ENCODE data around the gene CASP8.

CASP8 gene

DNA sequence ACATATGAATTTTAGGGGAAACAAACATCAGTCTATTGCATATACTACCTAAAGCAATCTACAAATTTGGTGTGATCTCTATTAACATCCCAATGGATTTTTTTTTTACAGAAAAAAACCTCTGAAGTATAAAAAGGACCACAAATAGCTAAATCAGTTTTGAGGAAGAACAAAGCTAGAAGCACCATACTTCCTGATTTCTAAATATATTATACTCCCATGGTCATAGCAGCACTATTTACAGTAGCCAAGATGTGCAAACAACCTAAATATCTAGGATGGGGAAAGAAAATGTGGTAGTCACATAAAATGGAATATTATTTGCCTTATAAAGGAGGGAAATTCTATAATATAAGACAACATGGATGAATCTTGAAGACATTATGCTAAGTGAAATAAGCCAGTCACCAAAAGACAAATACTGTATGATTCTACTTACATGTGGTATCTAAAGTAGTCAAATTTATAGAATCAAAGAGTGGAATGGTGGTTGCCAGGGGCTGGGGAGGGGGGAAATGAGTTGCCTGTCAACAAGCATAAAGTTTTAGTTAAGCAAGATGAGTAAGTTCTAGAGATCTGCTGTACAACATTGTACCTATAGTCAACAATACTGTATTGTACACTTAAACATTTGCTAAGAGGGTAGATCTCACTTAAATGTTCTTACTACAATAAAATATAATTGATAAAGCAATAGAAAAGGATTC lies 17.6 kb upstream of the CASP8 start:
- no peak for DNase-seq (ENCODE audit: extremely low read depth in 1 of 2, low read depth in 1 of 2)

DNA sequence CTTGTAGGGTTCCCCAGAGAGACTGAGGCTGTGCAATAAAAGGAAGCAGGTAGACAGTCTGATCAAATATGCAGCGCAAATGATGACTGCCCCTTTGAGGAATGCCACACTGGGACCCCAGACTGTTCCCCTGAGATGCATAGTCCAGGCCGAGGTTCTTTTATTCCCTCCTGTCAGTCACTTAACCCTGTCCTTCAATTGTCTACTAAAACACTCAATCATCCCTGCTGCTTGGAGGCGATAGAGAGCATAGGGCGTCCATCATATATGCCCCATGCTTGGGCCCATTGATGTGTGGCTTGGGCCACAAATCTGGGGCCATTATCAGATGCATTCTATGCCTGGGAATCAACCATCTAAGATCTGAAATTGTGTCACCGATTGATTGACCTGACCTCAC lies 15.5 kb upstream of the CASP8 start:
- no peak for DNase-seq (ENCODE audit: extremely low read depth in 1 of 2, low read depth in 1 of 2)

DNA sequence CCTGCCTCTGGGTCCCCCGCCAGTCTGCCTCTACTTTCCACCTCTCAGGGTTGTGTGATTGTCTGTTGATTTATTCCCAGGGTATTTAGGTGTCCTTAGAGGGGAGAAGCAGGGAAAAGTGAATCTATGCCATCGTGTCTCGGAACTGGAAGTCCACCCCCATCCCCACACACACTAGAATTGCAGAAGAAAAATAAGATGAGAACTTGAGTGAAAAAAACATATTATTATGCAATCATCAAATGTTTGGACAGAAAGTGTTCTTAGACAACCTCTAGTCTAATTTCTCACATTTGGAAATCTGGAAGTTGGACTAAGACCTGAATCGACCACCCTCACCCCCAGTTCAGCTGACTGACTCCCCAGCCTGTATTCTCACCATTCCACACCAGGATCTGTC lies 14.1 kb upstream of the CASP8 start:
- no peak for DNase-seq (ENCODE audit: extremely low read depth in 1 of 2, low read depth in 1 of 2)

DNA sequence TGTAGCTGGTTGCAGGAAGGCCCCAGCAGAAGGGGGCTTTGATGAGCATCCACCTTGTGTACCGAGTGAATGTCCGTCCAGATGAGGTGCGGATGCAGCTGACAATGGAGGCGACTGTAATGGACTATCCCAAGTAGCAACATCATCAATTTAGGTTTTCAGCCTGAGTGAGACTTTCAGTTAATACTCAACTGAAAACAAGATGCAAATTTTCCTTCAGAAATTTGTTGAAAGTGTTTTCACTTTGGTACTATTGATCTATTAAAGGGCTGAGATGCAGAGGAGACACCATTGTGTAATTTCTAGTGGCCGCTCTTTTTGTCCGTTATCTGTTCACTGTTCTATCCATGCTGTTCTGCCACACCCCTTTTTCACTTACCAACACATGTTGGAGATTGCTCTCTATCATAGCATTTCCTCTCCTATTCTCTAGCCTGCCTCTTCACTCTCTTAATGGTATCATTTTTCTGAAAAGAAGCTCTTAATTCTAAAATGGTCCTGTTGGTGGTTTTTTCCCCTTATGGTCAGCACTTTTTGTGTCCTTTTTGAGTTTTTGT lies 12.0 kb upstream of the CASP8 start:
- no peak for DNase-seq (ENCODE audit: extremely low read depth in 1 of 2, low read depth in 1 of 2)

DNA sequence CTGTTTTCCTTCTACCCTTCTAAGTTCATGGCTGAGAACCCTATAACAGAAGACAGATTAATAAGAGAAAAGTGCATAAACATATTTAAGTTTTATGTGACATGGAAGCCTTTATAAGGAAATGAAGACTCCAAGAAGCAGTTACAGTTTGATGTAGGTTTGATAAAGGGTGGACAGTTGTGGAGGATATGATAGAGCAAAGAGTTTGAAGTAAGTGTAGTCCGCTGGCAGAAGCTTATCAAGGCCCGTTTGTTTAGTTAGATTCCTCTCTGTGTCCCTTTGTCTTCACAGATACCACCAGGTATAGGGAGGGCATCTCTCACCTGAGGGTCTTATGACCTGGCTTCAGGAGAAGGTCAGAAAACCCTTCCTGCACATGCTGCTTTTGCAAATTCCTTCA lies 10.4 kb upstream of the CASP8 start:
- DNase-seq (ENCODE audit: extremely low read depth in 1 of 2, low read depth in 1 of 2) = no peak

DNA sequence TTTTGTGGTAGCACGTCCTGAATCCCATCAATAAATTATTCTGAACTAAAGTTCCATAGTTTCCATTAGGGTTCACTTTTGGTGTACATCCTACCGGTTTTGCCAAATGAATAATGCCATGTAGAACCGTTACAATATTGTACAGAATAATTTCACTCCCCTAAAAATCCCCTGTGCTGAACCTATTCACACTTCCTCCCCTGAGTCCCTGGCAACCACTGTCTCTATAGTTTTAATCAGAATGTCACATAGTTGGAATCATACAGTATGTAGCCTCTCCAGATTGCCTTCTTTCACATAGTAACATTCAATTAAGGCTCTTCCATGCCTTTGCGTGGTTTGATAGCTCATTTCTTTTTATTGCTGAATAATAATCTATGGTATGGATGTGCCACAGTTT lies 9.6 kb upstream of the CASP8 start:
- DNase-seq (ENCODE audit: extremely low read depth in 1 of 2, low read depth in 1 of 2) = no peak

DNA sequence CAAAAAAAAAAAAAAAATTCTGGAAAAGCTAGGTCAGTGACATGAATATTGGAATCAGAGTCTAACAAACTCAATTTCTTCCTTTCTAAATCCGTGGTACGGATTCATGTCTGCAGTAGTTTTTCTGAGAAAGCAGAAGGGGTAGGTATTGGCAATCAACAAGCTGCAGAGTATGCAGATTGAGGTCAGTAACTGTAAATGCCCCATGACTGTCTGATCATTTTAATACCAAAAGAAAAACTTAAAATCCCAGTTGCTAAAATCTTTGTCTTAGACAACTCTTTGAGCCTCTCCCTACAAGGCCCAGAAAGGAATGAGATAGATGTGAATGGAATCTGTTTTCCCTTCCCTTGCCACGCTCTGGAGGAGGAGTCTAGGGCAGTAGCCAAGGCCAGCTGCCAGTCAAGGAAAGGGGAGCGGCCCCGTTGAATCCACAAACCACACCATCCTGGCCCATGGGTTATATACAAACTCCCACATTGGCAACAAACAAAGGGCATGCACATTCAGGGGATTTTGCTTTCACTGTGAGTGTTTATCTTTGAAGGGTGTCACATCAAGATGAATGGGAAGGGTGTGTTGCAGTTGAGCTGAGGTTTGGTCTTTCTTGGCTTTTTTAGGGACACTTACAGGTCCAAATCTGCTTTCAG lies 6.1 kb upstream of the CASP8 start:
- no peak for DNase-seq (ENCODE audit: extremely low read depth in 1 of 2, low read depth in 1 of 2)

DNA sequence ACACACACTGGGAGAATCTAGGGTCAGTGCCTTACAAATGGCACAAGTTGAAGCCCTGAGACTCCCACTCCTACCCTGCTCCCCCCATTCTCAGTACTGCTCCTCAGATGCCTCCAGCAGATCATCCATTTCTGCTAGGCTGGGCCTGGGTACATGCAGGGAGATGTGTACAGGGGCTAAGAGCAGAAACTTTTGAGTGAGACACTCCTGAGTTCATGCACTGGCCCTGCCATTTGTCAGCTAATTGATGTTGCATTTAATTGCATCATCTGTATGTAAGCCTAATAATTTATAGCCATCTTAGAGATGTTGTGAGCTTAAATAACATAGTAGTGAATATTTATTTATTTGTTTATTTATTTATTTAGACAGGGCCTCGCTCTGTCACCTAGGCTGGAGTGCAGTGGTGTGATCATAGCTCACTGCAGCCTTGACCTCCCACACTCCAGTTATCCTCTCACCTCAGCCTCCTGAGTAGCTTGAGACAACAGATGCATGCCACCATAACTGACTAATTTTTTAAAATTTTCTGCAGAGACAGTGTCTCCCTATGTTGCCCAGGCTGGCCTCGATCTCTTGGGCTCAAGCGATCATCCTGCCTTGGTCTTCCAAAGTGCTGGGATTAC lies 4.8 kb upstream of the CASP8 start:
- DNase-seq (ENCODE audit: extremely low read depth in 1 of 2, low read depth in 1 of 2) = no peak

DNA sequence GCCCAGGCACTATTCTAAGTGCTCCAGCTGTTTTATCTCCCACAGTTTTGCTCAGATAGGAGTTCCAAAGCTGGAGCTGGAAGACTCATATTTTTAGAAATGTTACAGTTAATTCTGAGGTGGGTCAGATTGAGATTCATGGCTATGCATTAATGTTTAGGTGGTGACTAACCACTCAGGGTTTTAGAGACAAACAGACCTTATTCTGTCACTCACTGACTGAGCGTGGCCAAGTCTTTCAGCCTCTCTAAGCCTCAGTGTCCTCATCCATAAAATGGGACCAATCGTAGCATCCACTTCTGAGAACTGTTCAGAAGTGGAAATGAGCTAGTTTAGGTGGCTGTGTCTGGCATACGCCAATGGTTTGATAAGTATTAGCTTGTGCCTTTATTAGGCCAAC lies 4.3 kb upstream of the CASP8 start:
- DNase-seq (ENCODE audit: extremely low read depth in 1 of 2, low read depth in 1 of 2) = no peak

DNA sequence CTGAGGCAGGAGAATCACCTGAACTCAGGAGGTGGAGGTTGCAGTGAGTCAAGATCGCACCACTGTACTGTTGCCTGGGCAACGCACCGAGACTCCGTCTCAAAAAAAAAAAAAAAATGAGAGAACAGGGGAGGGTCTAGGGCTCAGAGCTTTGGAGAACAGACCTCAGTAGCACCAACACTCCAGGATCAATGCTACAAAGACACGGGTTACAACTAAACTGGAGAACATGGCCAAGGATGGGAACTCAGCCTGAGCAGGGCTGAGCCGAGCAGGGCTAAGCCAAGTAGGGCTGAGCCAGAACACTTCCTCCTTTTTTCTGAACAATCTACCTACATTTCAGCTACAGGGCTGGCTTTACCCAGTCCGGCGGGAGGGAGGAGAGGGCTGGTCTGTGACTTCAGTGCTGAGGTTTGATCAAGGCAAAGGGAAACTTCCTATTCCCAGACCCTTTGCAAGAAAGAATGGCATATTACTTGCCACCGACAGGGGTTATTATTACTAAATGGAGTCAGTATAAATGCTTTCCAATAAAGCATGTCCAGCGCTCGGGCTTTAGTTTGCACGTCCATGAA lies 2.9 kb upstream of the CASP8 start:
- DNase-seq (ENCODE audit: extremely low read depth in 1 of 2, low read depth in 1 of 2) = no peak

DNA sequence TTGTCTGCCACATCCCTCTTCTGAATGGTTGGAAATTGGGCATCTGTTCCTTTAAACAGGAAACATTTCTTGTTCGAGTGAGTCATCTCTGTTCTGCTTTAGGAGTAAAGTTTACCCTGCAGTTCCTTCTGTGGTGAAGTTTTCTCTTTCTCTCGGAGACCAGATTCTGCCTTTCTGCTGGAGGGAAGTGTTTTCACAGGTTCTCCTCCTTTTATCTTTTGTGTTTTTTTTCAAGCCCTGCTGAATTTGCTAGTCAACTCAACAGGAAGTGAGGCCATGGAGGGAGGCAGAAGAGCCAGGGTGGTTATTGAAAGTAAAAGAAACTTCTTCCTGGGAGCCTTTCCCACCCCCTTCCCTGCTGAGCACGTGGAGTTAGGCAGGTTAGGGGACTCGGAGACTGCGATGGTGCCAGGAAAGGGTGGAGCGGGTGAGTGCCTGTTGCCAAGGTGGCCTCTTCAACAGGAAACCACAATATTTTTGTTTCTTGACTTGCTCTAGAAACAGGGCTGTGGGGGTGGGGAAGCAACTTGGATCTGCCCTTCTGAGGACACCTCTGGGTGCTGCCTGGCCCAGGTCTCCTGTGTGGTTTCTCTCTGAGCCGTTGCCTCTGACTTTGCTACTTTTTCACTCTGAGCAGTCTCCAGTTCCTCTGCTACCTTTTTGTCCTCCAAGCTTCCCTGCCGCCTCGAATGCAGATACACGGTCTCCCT lies 2.2 kb upstream of the CASP8 start:
- peak; percentile 78 to 94 for DNase-seq (ENCODE audit: extremely low read depth in 1 of 2, low read depth in 1 of 2)

DNA sequence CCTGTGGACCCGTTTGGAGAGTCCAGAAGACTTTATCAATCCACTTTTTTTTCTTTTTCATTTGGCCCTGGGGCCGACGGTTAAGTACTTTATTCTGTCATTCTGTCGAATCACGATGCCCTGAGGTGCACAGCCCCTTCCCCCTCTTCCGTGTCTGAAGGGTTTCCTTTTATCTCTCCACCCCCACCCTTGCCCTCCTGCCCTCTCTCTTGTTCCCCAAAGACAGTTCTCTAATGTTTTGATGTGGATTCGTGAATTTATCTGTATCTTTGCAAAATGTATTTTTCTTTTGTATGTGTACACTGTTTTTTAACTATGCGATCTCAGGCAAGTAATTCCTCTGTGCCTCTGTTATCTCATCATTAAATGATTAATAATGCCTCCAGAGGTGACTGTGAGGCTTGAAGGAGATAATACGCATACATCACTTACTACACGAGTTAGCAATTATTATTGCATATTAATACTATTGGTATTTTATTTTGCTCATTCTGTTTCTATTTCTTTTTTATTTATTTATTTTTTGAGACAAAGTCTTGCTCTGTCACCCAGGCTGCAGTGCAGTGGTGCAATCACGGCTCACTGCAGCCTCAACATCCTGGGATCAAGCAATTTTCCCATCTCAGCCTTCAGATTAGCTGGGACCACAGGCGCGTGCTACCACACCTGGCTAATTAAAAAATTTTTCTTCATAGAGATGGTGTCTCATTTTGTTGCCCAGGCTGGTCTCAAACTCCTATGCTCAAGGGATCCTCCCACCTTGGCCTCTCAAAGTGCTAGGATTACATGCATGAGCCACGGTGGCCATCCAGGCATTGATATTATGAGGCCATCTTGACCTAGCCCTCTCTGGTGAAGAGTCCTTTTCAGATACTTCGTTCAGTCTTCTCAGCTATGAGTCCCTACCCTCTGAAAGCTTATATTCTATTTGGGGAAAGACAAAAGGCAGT lies 1.4 kb upstream of the CASP8 start:
- no peak for DNase-seq (ENCODE audit: extremely low read depth in 1 of 2, low read depth in 1 of 2)

DNA sequence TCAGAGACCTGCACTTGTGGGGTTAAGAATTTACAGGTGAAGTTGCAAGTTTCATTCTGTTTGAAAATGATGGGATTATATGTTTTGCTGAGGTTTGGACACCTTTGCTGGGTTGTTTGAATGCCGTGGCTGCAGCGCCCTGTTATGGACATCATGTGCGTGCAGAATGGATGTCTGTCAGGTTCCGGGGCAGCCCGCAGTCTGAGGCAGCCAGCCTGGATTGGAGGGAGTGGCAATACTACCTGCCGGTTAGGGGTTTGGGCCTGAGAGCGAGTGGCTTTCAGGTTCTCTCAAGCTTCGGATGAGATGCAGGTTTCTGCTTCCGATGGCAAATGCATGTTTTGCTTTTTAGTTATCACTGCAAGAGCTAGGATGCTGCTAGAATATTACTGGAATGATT lies 1.1 kb downstream of the CASP8 start:
- peak in 1 of 2 donors; percentile 26 for DNase-seq (ENCODE audit: extremely low read depth in 1 of 2, low read depth in 1 of 2)

DNA sequence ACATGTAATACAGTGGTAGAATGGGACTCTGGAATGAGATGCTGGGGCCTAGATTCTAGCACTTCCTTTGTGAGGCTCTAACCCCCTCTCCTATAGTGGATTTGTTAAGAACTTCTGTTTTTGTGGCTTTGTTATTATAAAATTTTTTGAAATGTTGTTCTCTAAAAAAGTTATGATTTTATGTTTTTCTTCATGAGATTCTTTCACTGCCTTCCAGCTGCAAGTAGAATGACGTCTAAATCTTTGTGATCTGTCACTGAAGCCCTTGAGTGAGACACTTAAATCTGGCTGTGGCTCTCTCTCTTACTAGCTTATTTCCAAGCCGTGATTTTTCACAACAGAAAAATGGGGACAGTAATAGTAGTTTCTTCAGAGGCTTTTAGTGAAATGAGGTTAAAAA lies 1.6 kb downstream of the CASP8 start:
- DNase-seq (ENCODE audit: extremely low read depth in 1 of 2, low read depth in 1 of 2) = no peak

DNA sequence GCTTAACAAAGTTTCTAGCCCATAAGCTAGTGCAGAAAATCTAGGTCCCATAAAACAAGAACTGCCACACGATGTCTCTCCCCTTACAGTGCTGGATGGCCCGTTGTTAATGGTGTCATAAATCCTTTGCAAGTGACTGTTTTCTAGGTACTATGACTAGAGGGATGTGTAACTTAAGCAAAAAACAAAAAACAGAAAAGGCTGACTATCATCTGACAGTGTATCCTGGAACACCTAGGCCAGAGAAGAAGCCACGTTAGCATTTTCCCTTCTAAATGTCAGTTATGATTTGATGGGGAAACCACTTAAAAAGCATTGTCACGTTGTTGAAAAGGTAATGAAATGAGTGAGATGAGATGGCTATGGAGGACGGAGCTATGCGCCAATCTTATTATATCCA lies 2.4 kb downstream of the CASP8 start:
- DNase-seq (ENCODE audit: extremely low read depth in 1 of 2, low read depth in 1 of 2) = no peak

DNA sequence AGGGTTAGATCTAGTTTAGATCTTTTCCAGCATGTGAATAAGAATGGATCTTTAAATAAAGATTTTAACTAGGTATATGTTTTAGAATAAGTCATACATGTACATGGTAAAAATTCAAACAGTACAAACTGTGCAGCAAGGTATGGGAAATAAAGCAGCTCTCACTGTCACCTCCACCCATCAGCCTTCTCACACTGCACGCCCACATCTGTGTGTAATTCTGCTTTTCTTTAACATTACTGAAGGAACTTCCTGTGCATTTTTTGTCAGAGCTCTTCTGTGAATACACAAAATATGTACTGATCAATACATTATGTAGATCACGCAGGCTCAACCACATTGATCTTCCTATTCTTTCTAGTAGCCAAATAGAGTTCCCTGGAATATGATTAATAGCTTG lies 3.4 kb downstream of the CASP8 start:
- DNase-seq (ENCODE audit: extremely low read depth in 1 of 2, low read depth in 1 of 2) = no peak

DNA sequence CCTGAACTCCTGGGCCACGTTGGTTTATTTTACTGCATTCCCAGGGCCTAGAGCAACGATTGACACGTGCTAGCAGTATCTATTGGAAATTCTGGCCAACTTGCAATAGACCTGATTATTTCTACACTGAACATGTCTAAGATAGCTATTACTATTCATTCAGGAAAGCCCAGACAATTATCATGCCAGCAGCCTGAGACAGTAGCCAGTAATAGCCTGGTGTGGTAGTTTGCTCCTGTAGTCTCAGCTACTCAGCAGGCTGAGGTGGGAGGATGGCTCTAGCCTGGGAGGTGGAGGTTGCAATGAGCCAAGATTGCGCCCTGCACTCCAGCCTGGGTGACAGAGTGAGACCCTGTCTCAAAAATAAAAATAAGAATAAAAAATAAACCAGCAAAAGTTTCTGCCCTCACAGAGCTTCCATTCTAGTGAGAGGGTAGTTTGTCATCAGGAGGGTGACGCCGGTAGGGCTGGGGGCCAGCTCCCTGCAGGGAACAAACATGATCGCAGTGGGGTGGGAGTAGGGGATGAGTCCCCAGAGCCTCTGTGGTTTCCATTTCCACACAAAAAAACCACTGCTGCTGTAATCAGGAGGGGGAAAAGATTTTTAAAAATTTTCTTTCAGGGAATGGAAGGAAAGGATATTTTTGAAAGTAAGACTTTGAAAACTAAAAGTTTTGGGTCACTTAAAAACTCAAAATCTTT lies 4.3 kb downstream of the CASP8 start:
- no peak for DNase-seq (ENCODE audit: extremely low read depth in 1 of 2, low read depth in 1 of 2)

DNA sequence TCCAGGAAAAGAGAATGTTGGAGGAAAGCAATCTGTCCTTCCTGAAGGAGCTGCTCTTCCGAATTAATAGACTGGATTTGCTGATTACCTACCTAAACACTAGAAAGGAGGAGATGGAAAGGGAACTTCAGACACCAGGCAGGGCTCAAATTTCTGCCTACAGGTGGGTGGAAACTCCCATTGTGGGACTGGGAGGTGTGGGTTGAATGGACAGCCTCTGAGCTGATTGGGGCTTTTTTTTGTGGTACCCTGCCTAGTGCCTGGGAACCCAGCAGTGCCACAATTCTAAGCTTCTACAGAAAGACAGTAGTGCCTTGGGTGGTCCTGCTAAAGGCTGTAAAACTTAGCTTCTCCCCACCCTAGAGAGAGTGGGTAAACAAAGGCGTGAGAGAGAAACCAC lies 6.3 kb downstream of the CASP8 start:
- no peak for DNase-seq (ENCODE audit: extremely low read depth in 1 of 2, low read depth in 1 of 2)

DNA sequence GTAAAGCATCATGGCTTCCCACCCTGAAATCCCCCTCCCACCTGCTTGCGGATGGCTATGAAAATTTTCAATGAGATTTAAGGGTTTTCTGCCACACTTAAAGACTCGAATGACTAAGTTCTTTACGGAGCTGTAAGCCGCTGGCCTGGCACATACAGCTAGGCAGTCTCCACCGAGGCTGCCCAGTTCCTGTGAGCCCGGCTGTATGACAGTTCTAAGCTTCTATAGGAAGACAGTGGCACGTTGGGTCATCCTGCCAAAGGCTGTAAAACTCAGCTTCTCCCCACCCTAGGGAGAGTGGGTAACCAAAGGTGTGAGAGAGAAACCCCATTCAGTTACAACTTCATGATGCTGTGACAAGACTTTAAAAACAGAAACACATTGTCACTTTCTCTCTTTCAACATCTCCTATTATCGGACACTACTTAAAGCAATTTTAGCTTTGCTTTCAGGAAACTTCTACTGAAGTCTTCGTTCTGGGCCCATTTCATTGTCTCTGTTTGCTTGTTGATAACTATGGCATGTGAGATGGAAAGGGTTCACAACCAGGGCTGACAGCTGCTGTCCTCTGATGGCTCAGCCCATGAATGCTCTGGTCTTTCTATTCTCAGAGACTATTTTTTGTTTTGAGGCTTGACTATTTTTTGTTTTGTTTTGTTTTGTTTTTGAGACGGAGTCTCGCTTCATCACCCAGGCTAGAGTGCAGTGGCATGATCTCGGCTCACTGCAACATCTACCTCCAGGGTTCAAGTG lies 7.1 kb downstream of the CASP8 start:
- DNase-seq (ENCODE audit: extremely low read depth in 1 of 2, low read depth in 1 of 2) = no peak
